Tibial nerve (tissue), 4 donors: ENCODE results near the gene R3HCC1L. TPM values are rescaled to one million over a fixed set of nuclear protein-coding genes. Genes with fewer than 3 reads are reported as not detected.
"Not testable (repeated sequence)": the region's sequence is repeated elsewhere in the genome, so short reads cannot be mapped to it uniquely, and the experiment has no call there.

Source experiments
- DNase-seq, 2 donors: peaks; one replicate each; pipeline ENCODE4 v3.0.0-alpha.2; 2019; ENCODE audit warnings: low spot score in 2 of 2
- H3K27ac ChIP-seq, 4 donors: fragments of 200-600 bp; sonication (generic) in 3 of 4; one replicate each; pipeline ENCODE4 v1.5.1; 2017 to 2019; ENCODE audit warnings: mild to moderate bottlenecking in 1 of 4
- H3K27me3 ChIP-seq, 2 donors: fragments of 200-600 bp; sonication (generic) in 1 of 2; one replicate each; pipeline versions ENCODE4 v1.5.1 to v1.6.0; 2017 to 2019
- H3K36me3 ChIP-seq, 3 donors: fragments of 200-600 bp; sonication (generic); one replicate each; pipeline ENCODE4 v1.5.1; 2018 to 2019
- H3K4me1 ChIP-seq, 4 donors: fragments of 200-600 bp; sonication (generic) in 3 of 4; one replicate each; pipeline ENCODE4 v1.5.1; 2017 to 2019
- H3K4me3 ChIP-seq, 4 donors: fragments of 200-600 bp; sonication (generic) in 3 of 4; one replicate each; pipeline ENCODE4 v1.5.1; 2017 to 2019; ENCODE audit warnings: mild to moderate bottlenecking in 1 of 4, moderate library complexity in 1 of 4
- H3K9me3 ChIP-seq, 4 donors: fragments of 200-600 bp; sonication (generic) in 3 of 4; one replicate each; pipeline ENCODE4 v1.5.1; 2017 to 2019
- CTCF ChIP-seq, 5 experiments: fragments of 200-600 bp in 3 of 5; fragments of 450-650 bp in 2 of 5; sonication (generic) in 3 of 5; IDR thresholded peaks; one replicate each; pipeline ENCODE4 v1.5.1; 2016 to 2019; ENCODE audit warnings: antibody characterized with exemption in 5 of 5, mild to moderate bottlenecking in 3 of 5, moderate library complexity in 2 of 5
- EP300 ChIP-seq, 2 donors: sonication (generic); formaldehyde crosslinking; IDR thresholded peaks; one replicate each; pipeline ENCODE4 v1.6.1; 2017; ENCODE audit warnings: antibody characterized with exemption in 2 of 2, mild to moderate bottlenecking in 1 of 2
- POLR2A ChIP-seq, 2 donors: fragments of 450-650 bp; IDR thresholded peaks; one replicate each; pipeline ENCODE4 v1.6.1; 2017; ENCODE audit warnings: antibody characterized with exemption in 2 of 2, mild to moderate bottlenecking in 2 of 2, moderate library complexity in 2 of 2
- WGBS, 2 donors: methylation state at CpG; one replicate each; pipeline ENCODE4 v1.1.5; 2018; 5-methylcytosine and 5-hydroxymethylcytosine counted together
- total RNA-seq, 4 donors: library from RNA; depleted of rRNA; stranded (reverse); fragments of >200 nt; gene quantifications; one replicate each; pipeline ENCODE4 v1.1.0, GENCODE V29; 2016

R3HCC1L gene
- total RNA-seq, 4 donors from 2014 or later = 10.8 to 15.1 (median 13.5) TPM

- TF ChIP-seq POLR2A (IDR thresholded peaks at IDR 0.05) (no peak), CTCF (IDR thresholded peaks at IDR 0.05) (no peak), EP300 (IDR thresholded peaks at IDR 0.05) (no peak)
- WGBS, 2 donors = 69 to 82% methylated on average over 6 of the region's 6 CpGs
These were observed 8.4 kb upstream of the R3HCC1L start for GRCh38 chr10:98125940-98126631.

DNA sequence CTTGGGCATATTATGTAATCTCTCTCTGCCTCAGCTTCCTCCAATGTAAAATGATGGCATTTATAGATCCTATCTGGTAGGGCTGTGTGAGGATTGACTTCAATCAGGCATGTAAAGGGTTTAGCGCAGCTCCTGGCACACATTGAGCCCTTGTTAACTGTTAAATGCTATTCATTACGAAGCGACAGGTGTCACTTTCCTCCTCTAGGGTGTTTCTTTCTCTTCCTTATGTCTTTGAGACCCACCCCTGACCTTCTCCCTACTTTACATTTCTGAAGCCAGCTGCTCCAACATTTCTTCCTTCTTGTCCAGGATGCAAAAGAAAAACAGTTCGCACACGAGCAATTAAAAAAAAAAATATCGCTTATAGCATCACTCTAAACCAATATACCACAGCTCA is 5.7 kb upstream of the R3HCC1L start:
- Histone ChIP-seq H3K27ac (no peak overlapping the region), H3K4me1 (peaks cover 0 to 1% (median 0%) of the 10 kb centered on the region in 4 donors), H3K36me3 (no peaks in the 10 kb centered on the region), H3K27me3 (peaks cover 0 to 8% of the 10 kb centered on the region in 2 donors), H3K4me3 (no peak overlapping the region), H3K9me3 (peaks cover 0 to 2% (median 0%) of the 10 kb centered on the region in 4 donors)
- no peak for DNase-seq
- no peak for TF ChIP-seq EP300 (IDR thresholded peaks at IDR 0.05)
- TF ChIP-seq POLR2A (IDR thresholded peaks at IDR 0.05) = no peak
- TF ChIP-seq CTCF (IDR thresholded peaks at IDR 0.05) = no peak
- WGBS, 2 donors = 67 to 75% methylated on average over 6 of the region's 6 CpGs

More at GRCh38 chr10:98125940-98126631, 8.4 kb upstream of the R3HCC1L start:
- H3K9me3 ChIP-seq = peaks cover 0 to 27% (median 2%) of the 10 kb centered on the region in 4 donors
- H3K4me3 ChIP-seq = no peak overlapping the region
- H3K27me3 ChIP-seq = peaks cover 0 to 8% of the 10 kb centered on the region in 2 donors
- H3K27ac ChIP-seq = no peak overlapping the region
- DNase-seq = no peak
- no peaks in the 10 kb centered on the region for H3K36me3 ChIP-seq
- no peaks in the 10 kb centered on the region for H3K4me1 ChIP-seq

DNA sequence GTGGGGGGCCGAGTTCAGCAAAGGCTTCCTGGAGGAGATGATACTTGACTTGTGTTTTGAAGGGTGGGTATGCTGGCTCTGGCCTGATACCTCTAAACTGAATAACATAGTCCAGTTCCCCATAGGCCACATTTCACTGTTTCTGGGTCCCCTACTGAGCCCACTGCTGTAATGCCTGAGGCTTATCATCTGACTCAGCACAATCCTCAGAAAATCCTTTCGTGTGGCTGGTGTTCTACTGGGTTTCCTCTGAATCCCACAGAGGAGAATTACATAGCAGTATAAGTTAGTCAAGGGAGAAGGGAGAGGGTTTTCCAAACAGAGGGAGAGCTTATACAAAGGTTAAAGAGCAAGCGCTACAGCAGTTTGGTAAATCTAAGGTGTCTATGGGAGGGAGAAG is 2.8 kb upstream of the R3HCC1L start:
- no peak for TF ChIP-seq EP300 (IDR thresholded peaks at IDR 0.05)
- no peak for TF ChIP-seq POLR2A (IDR thresholded peaks at IDR 0.05)
- TF ChIP-seq CTCF (IDR thresholded peaks at IDR 0.05) = no peak
- no peak for DNase-seq
- H3K9me3 ChIP-seq = no peaks in the 10 kb centered on the region
- peaks cover 0 to 14% (median 11%) of the 10 kb centered on the region in 4 donors for H3K4me1 ChIP-seq
- H3K36me3 ChIP-seq = no peaks in the 10 kb centered on the region
- 71% methylated on average over 3 of the region's 3 CpGs for WGBS, 2 donors
- no peak overlapping the region for H3K4me3 ChIP-seq
- H3K27ac ChIP-seq = no peak overlapping the region
- peaks cover 0 to under 1% of the 10 kb centered on the region in 2 donors for H3K27me3 ChIP-seq

- H3K27ac ChIP-seq, H3K27me3 ChIP-seq, H3K9me3 ChIP-seq, DNase-seq, H3K4me3 ChIP-seq, H3K36me3 ChIP-seq: not testable (repeated sequence)
- WGBS, 2 donors = 90 to 93% methylated on average over 9 of the region's 9 CpGs
- H3K4me1 ChIP-seq = peaks cover 0 to 19% (median 14%) of the 10 kb centered on the region in 4 donors
These were observed 1.2 kb upstream of the R3HCC1L start for GRCh38 chr10:98133075-98133752.

DNA sequence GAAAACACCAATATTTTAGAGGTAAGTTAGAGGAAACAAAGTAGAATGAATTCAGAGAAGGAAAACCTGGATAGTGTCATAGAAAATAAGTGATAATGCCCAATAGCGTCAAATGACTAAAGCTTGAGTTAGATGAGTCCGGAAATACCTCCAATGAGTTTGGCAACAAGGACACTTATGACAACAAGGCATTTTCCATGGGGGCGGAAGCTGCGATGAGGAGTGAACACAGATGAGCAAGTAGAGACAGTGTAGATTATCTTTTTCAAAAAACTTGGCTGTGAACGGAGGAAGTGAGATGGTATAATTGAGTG is 383 bp upstream of the R3HCC1L start:
- Histone ChIP-seq H3K4me3 (peak overlapping the region; percentile 72 to 87 (median 82)), H3K4me1 (peaks cover 0 to 19% (median 14%) of the 10 kb centered on the region in 4 donors), H3K36me3 (no peaks in the 10 kb centered on the region), H3K27me3 (no peaks in the 10 kb centered on the region), H3K27ac (peak overlapping the region; percentile 72 to 95 (median 94)), H3K9me3 (no peaks in the 10 kb centered on the region)
- WGBS, 2 donors = 62 to 67% methylated on average over 5 of the region's 5 CpGs
- TF ChIP-seq CTCF (IDR thresholded peaks at IDR 0.05) (no peak), POLR2A (IDR thresholded peaks at IDR 0.05) (no peak), EP300 (IDR thresholded peaks at IDR 0.05) (no peak)
- peak in 1 of 2 donors; percentile 6 for DNase-seq
